SK-N-SH (cell line): ENCODE data around the gene CCDC30. TPM values are rescaled to one million over a fixed set of nuclear protein-coding genes. Genes with fewer than 3 reads are reported as not detected.
A peak's percentile ranks its signal among the peaks of the same experiment; 100 is the strongest.

Source experiments
- CTCF ChIA-PET: fragments of 300-600, 350-600 bp; formaldehyde crosslinking; extraction: SDS; loops from one replicate; lab custom pipeline; 2021; lab: Yijun Ruan, JAX
- POLR2A ChIA-PET: fragments of 350-600 bp; sonication (Branson Sonifier 250); formaldehyde crosslinking; extraction: SDS; loops from one replicate; lab custom pipeline; 2020; ENCODE audit warnings: antibody characterized with exemption, inconsistent platforms; lab: Yijun Ruan, JAX
- DNase-seq: peaks from one replicate; pipeline ENCODE4 v3.0.0; 2012
- H2AFZ ChIP-seq: fragments of 200-600 bp; sonication (generic); 2 replicates; pipeline ENCODE4 v1.8.1; 2016; ENCODE audit warnings: antibody characterized with exemption, mild to moderate bottlenecking, low read depth
- H3F3A ChIP-seq: fragments of 200-600 bp; sonication (generic); replicated peaks from 2 replicates; pipeline ENCODE3; 2016; ENCODE audit warnings: antibody characterized with exemption, mild to moderate bottlenecking; ENCODE audit not compliant: insufficient read depth
- H3K27ac ChIP-seq, 2 experiments: fragments of 200-500 bp in 1 of 2; fragments of 200-600 bp in 1 of 2; sonication (Bioruptor generic) in 1 of 2; sonication (generic), shearing (Covaris generic) in 1 of 2; 2 replicates each; pipeline versions ENCODE4 v1.5.1 to v1.6.1; 2014 to 2016; ENCODE audit warnings: low read depth in 2 of 2, inconsistent platforms in 1 of 2, low read length in 1 of 2, mild to moderate bottlenecking in 1 of 2, mixed read lengths in 1 of 2
- H3K27me3 ChIP-seq: fragments of 200-600 bp; sonication (generic), shearing (Covaris generic); 2 replicates; pipeline ENCODE4 v1.6.1; 2016; ENCODE audit warnings: mixed run types; ENCODE audit not compliant: insufficient read depth
- H3K36me3 ChIP-seq, 2 experiments: fragments of 200-500 bp in 1 of 2; fragments of 200-600 bp in 1 of 2; sonication (Bioruptor generic) in 1 of 2; sonication (generic) in 1 of 2; replicated peaks in 1 of 2; 2 replicates each; pipeline versions ENCODE3 to v1.5.1; 2014 to 2016; ENCODE audit warnings: low read length in 1 of 2, mild to moderate bottlenecking in 1 of 2; ENCODE audit not compliant: insufficient read depth in 2 of 2, control insufficient read depth in 1 of 2
- H3K4me1 ChIP-seq, 2 experiments: fragments of 200-500 bp in 1 of 2; fragments of 200-600 bp in 1 of 2; sonication (Bioruptor generic) in 1 of 2; sonication (generic), shearing (Covaris generic) in 1 of 2; 2 replicates each; pipeline versions ENCODE4 v1.5.1 to v1.6.1; 2014 to 2016; ENCODE audit warnings: low read depth in 1 of 2, low read length in 1 of 2, mixed run types in 1 of 2; ENCODE audit not compliant: insufficient read depth in 2 of 2, control insufficient read depth in 1 of 2
- H3K4me2 ChIP-seq: fragments of 200-600 bp; sonication (generic), shearing (Covaris generic); 2 replicates; pipeline ENCODE4 v1.6.1; 2017; ENCODE audit warnings: mixed run types
- H3K4me3 ChIP-seq, 2 experiments: fragments of 200-500 bp in 1 of 2; fragments of 200-600 bp in 1 of 2; sonication (Bioruptor generic) in 1 of 2; sonication (generic), shearing (Covaris generic) in 1 of 2; 2 replicates each; pipeline versions ENCODE4 v1.5.1 to v1.8.1; 2014 to 2016; ENCODE audit warnings: low read depth in 2 of 2, inconsistent platforms in 1 of 2, low read length in 1 of 2, mild to moderate bottlenecking in 1 of 2, mixed read lengths in 1 of 2, moderate library complexity in 1 of 2
- H3K79me2 ChIP-seq: fragments of 200-600 bp; sonication (generic); 2 replicates; pipeline ENCODE4 v1.8.1; 2017; ENCODE audit warnings: mild to moderate bottlenecking; ENCODE audit not compliant: insufficient read depth
- H3K9ac ChIP-seq: fragments of 200-600 bp; sonication (generic); 2 replicates; pipeline ENCODE4 v1.6.1; 2017; ENCODE audit warnings: mixed run types
- H3K9me2 ChIP-seq: fragments of 200-600 bp; sonication (generic); 2 replicates; pipeline ENCODE4 v1.6.1; 2017; ENCODE audit warnings: mixed run types
- H3K9me3 ChIP-seq: fragments of 200-600 bp; sonication (generic); 2 replicates; pipeline ENCODE4 v1.6.1; 2017; ENCODE audit warnings: mixed run types, mild to moderate bottlenecking, moderate library complexity
- H4K20me1 ChIP-seq: fragments of 200-600 bp; sonication (generic); 2 replicates; pipeline ENCODE4 v1.6.1; 2017; ENCODE audit warnings: mild to moderate bottlenecking, mixed run types; ENCODE audit not compliant: insufficient read depth
- CHD2 ChIP-seq: fragments of 150-350 bp; IDR thresholded peaks from 2 replicates; pipeline ENCODE4 v1.6.1; 2018; ENCODE audit warnings: low read length; ENCODE audit not compliant: partially characterized antibody
- EP300 ChIP-seq, 2 experiments: IDR thresholded peaks; 2 replicates each; pipeline versions ENCODE4 v1.4.0 to v1.6.1; 2012; ENCODE audit warnings: borderline replicate concordance in 1 of 2, low read depth in 1 of 2, low read length in 1 of 2
- EZH2phosphoT487 ChIP-seq: fragments of 200-600 bp; sonication (generic); IDR thresholded peaks from 2 replicates; pipeline ENCODE4 v1.6.1; 2017; ENCODE audit warnings: low read depth, mixed run types, mild to moderate bottlenecking, antibody characterized with exemption, moderate library complexity, borderline replicate concordance
- FOXJ3 ChIP-seq: sonication (generic); formaldehyde crosslinking; IDR thresholded peaks from 2 replicates; pipeline ENCODE4 v1.5.1; 2020; ENCODE audit warnings: mild to moderate bottlenecking, missing genetic modification reagents
- GABPA ChIP-seq: IDR thresholded peaks from 2 replicates; pipeline ENCODE4 v1.4.0; 2012; ENCODE audit warnings: low read depth, mild to moderate bottlenecking
- GATA2 ChIP-seq: sonication (generic); formaldehyde crosslinking; IDR thresholded peaks from 2 replicates; pipeline ENCODE4 v1.5.0; 2020; ENCODE audit warnings: mild to moderate bottlenecking, missing genetic modification reagents
- JUND ChIP-seq: IDR thresholded peaks from 2 replicates; pipeline ENCODE4 v1.4.0; 2012
- MEF2A ChIP-seq: IDR thresholded peaks from 2 replicates; pipeline ENCODE4 v1.4.0; 2012; ENCODE audit warnings: low read depth, borderline replicate concordance
- MXI1 ChIP-seq: IDR thresholded peaks from 2 replicates; pipeline ENCODE4 v1.6.1; 2012; ENCODE audit warnings: mild to moderate bottlenecking, low read depth, low read length, improper control_type of control experiment
- NFIC ChIP-seq: IDR thresholded peaks from 2 replicates; pipeline ENCODE4 v1.4.0; 2012; ENCODE audit warnings: borderline replicate concordance
- NRF1 ChIP-seq: IDR thresholded peaks from 2 replicates; pipeline ENCODE4 v1.6.1; 2012; ENCODE audit warnings: low read depth, mild to moderate bottlenecking, low read length
- RAD21 ChIP-seq: IDR thresholded peaks from 2 replicates; pipeline ENCODE4 v1.6.1; 2012; ENCODE audit warnings: mild to moderate bottlenecking, low read length
- RCOR1 ChIP-seq: fragments of 150-350 bp; IDR thresholded peaks from 2 replicates; pipeline ENCODE4 v1.6.1; 2017; ENCODE audit warnings: antibody characterized with exemption, low read length
- REST ChIP-seq: IDR thresholded peaks from 2 replicates; pipeline ENCODE4 v1.6.1; 2012; ENCODE audit warnings: mild to moderate bottlenecking, low read depth, low read length, moderate library complexity
- RFX5 ChIP-seq: IDR thresholded peaks from 2 replicates; pipeline ENCODE4 v1.6.1; 2012; ENCODE audit warnings: mild to moderate bottlenecking, improper control_type of control experiment, low read length
- RXRA ChIP-seq: IDR thresholded peaks from 2 replicates; pipeline ENCODE4 v1.4.0; 2012; ENCODE audit warnings: low read depth, mild to moderate bottlenecking, borderline replicate concordance
- SIN3A ChIP-seq: IDR thresholded peaks from 2 replicates; pipeline ENCODE4 v1.6.1; 2012; ENCODE audit warnings: low read depth, mild to moderate bottlenecking, low read length, moderate library complexity, borderline replicate concordance
- TAF1 ChIP-seq: IDR thresholded peaks from 2 replicates; pipeline ENCODE4 v1.6.1; 2012; ENCODE audit warnings: low read depth, mild to moderate bottlenecking, low read length, moderate library complexity, borderline replicate concordance
- USF1 ChIP-seq: IDR thresholded peaks from 2 replicates; pipeline ENCODE4 v1.4.0; 2012; ENCODE audit warnings: low read depth, borderline replicate concordance
- USF2 ChIP-seq: fragments of 150-350 bp; IDR thresholded peaks from 2 replicates; pipeline ENCODE4 v1.6.1; 2017; ENCODE audit warnings: antibody characterized with exemption, low read length, low read depth, borderline replicate concordance
- ZBTB33 ChIP-seq: IDR thresholded peaks from 2 replicates; pipeline ENCODE4 v1.4.0; 2012; ENCODE audit warnings: low read depth, borderline replicate concordance
- WGBS: methylation state at CpG from one replicate; pipeline ENCODE4 v1.1.6; 2017; ENCODE audit warnings: low lambda C conversion rate; 5-methylcytosine and 5-hydroxymethylcytosine counted together
- polyA plus RNA-seq, 3 experiments: library from polyadenylated mRNA; depleted of rRNA; stranded (reverse); fragments of >200 nt; gene quantifications; 2 replicates each; pipeline ENCODE4 v1.2.3, GENCODE V29; 2012

Gene CCDC30
- polyA plus RNA-seq, 1 of the 3 experiments (the other 2 are of a cell fraction) = 0.94 TPM

GRCh38 chr1:42462828-42463763 lies at the start of gene CCDC30 (continued):
- TF ChIP-seq REST (no peak), FOXJ3 (CRISPR knock-in tag) (no peak; the same call in 1 of the 2 replicates), MEF2A (no peak), ZBTB33 (no peak), EZH2phosphoT487 (no peak), EP300 (IDR thresholded peaks at IDR 0.05; ENCODE audit: borderline replicate concordance in 1 of 2, low read depth in 1 of 2, low read length in 1 of 2) (peak in 1 of 2 experiments; percentile 15; a peak in 1 of 4 replicates)
- TF ChIP-seq, all 33 proteins: peak for 13

GRCh38 chr1:42414551-42415496 lies 48.3 kb upstream of the CCDC30 start:
- no peaks in the 10 kb centered on the region for H3F3A ChIP-seq
- WGBS = 65% methylated on average over 16 of the region's 17 CpGs
- TF ChIP-seq SIN3A (no peak), RAD21 (no peak), TAF1 (no peak), GATA2 (CRISPR knock-in tag) (no peak), FOXJ3 (CRISPR knock-in tag) (no peak), EZH2phosphoT487 (no peak), MXI1 (no peak), NRF1 (no peak), GABPA (no peak), CHD2 (no peak), MEF2A (no peak), RCOR1 (no peak), USF1 (no peak), RXRA (no peak), NFIC (no peak), USF2 (no peak), JUND (no peak), RFX5 (no peak)

More at GRCh38 chr1:42414551-42415496, 48.3 kb upstream of the CCDC30 start:
- H3K4me1 ChIP-seq = peaks cover 0 to 8% of the 10 kb centered on the region in 2 experiments; a peak in 1 of 4 replicates
- H3K4me2 ChIP-seq = no peak overlapping the region
- H3K9me2 ChIP-seq = no peaks in the 10 kb centered on the region
- H3K79me2 ChIP-seq = no peaks in the 10 kb centered on the region
- no peak for DNase-seq
- H3K4me3 ChIP-seq = no peak overlapping the region
- H3K9ac ChIP-seq = no peak overlapping the region
- H2AFZ ChIP-seq = no peak overlapping the region
- ChIA-PET CTCF (no interaction called here), POLR2A (no interaction called here)
- H3K36me3 ChIP-seq = no peaks in the 10 kb centered on the region
- H4K20me1 ChIP-seq = no peaks in the 10 kb centered on the region
- no peak overlapping the region for H3K27ac ChIP-seq
- H3K9me3 ChIP-seq = no peaks in the 10 kb centered on the region
- no peaks in the 10 kb centered on the region; the same call in 1 of the 2 replicates for H3K27me3 ChIP-seq
